DMS79 (cell line): ENCODE data around the gene SLC38A11.
"Not testable (repeated sequence)": the region's sequence is repeated elsewhere in the genome, so short reads cannot be mapped to it uniquely, and the experiment has no call there.

ENCODE experiments used
- DNase-seq: peaks from one replicate; lab custom pipeline; 2025; lab: John Stamatoyannopoulos, UW

The SLC38A11 gene

GRCh38 chr2:164877927-164878326, 77.4 kb downstream of the SLC38A11 start:
- no peak for DNase-seq

DNA sequence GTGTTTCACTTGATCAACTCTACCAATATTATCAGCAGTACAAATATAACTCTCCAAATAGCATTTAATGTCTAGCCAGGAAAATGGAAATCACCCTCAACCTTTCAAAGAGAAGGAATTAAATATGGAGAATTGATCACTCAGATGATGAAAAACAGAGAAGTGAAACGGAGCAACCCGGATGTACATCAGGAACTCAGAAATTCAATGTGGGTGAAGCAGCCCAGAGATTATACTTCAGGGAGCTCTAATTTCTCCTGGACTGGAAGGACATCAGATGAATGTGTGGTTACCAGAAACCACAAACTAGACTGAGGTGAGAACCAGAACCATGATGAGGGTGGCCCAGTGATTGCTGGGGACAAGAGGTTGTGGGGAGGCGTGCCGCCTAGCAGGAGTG, 78.2 kb downstream of the SLC38A11 start:
- DNase-seq = no peak

GRCh38 chr2:164875334-164876205, 79.8 kb downstream of the SLC38A11 start:
- no peak for DNase-seq

DNA sequence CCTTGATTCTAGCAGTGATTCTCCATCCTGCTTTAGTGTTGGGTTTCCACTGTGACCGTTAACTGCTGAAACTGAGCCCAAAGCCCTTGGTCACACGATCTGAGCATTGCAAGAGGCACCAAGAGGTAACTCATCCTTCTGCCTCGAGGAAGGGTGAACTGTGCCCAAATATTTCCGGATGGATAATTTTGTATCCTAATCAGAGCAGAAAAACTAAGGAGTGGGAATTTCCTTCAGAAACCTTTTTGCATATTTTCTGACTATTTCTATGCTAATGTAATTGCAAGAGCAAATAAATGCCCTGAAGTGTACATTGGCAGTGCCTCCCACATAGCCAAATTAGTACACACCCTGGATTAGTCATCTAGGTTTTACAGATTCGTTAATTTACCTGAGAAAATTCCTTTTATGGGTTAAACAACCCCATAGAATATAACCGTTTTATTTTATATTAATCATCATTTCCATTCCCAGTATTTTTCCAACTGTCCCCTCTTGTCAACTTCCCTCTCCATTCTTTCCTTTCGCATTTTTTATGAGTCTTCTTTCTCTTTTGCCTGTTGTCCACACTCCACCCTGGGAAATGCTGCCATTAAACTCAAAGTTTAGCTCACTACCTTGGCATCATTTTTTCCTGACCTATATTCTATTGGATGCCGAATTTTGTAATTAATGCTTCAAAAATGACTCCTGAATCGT, 82.0 kb downstream of the SLC38A11 start:
- DNase-seq = no peak

DNA sequence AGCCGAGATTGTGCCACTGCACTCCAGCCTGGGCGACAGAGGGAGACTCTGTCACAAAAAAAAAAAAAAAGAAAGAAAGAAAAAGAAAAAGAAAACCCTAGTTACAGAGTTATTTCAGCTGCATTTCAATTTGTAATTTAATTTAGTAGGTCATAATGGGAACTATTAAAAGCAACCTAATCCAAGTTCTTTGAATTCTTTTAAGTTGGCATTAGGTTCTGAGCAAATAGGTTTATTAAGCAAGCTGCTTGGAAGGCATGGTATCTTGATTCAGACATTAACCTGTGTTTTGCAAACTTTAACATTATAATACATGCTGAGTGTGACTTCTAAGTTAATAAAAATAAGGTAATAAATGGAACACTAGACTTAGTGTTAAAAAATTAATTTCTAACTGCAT, 83.9 kb downstream of the SLC38A11 start:
- no peak for DNase-seq

DNA sequence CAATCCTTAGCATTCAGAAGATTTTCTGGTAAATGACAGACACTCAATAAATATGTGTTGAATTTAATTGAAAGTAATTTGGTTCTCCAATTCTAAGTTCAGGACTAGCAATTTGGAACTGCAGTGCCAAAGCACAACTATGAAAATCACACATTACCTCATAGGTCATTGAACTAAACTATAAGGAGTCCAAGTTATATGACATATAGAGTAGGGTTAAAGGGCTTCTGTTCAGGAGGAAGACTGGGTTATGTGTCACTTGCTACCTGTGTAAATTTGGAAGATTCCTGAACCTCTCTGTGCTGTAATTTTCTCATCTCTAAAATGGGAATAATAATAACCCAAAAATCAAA, 85.9 kb downstream of the SLC38A11 start:
- no peak for DNase-seq

GRCh38 chr2:164868563-164869419, 86.5 kb downstream of the SLC38A11 start:
- DNase-seq = no peak

DNA sequence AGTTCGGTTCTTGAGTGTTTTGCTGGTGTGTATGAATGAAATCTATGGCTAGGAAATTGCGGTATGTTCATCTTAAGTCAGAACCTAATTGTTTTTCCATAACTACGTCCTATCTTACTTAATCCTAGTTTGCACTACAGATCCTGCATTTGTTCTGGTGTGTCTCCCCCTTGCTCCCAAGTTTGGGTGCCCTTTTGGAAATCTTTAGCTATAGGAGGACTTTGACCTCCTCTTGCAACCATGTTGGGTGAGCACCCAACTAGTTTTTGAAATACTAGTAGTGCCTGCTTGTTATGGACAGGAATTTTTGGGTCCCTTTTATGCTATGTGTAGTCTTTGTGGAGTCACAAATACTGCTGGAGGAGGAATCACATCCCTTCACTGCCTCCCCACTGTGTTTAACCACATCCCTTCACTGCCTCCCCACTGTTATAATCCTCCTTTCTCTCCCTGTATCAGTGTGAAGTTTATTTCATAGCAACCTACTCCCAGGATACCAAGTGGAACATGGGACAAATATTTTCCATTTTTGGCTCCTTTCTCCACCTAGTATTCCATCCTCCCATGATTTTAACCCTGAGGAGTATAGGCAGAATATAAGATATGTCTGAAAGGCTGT, 87.4 kb downstream of the SLC38A11 start:
- DNase-seq = no peak

GRCh38 chr2:164866381-164866780, 88.9 kb downstream of the SLC38A11 start:
- DNase-seq = not testable (repeated sequence)

GRCh38 chr2:164860694-164861042, 94.7 kb downstream of the SLC38A11 start:
- no peak for DNase-seq

- not testable (repeated sequence) for DNase-seq
These were observed 95.2 kb downstream of the SLC38A11 start for GRCh38 chr2:164859906-164860693.

- no peak for DNase-seq
These were observed 96.0 kb downstream of the SLC38A11 start for GRCh38 chr2:164859251-164859818.

DNA sequence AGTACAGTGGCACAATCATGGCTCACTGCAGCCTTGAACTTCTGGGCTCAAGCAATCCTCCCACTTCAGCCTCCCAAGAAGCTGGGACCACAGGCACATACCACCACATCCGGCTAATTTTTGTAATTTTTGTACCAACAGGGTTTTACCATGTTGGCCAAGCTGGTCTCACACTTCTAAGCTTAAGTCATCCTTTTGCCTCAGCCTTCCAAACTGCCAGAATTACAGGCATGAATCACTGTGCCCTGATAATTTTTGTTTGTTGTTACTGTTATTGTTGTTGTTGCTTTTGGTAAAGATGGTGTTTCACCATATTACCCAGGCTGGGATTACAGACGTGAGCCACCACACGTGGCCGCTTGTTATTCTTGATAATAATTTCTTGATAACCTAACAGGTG, 103.2 kb downstream of the SLC38A11 start:
- no peak for DNase-seq

DNA sequence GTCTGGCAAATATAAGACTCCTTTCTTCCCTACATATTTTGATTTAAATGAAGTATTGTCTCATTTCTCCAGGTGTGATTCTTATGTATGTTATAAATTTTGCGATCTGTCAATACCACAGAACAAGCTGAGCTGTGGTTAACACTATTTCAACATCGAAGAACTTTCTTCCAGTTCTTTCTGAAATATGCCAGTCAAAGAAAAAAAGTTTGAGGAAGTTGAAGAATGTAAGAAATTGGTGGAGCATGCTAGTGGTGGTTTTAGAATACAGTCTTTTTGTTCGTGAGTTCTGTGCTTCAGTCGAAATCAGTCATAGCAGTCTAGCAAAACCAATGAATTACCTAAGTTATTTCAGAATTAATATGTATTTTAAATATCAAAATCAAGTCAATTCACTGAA, 105.1 kb downstream of the SLC38A11 start:
- DNase-seq = no peak

GRCh38 chr2:164849506-164849905, 105.8 kb downstream of the SLC38A11 start:
- no peak for DNase-seq

- DNase-seq = no peak
These were observed 107.2 kb downstream of the SLC38A11 start for GRCh38 chr2:164847981-164848741.

GRCh38 chr2:164847291-164847690, 108.0 kb downstream of the SLC38A11 start:
- DNase-seq = no peak

DNA sequence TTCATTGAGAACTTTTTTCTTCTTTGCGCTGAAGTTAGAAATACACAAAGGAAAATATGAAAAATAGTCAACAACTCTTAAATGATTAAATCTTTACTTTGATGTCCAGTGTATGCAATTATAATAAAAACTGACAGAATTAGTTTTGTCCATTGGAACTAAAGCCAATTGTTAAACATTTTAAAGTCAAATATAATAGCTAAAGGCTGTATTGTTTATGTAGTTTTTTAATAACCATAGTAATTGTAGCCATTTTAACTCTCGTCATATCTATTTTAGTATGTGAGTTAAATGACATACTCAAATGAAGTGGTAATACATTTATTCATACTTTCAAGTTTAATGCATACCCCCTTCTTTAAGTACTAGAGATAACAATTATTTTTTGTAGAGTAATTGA, 109.0 kb downstream of the SLC38A11 start:
- no peak for DNase-seq
